ENCODE results near the gene UPP1. TPM values are rescaled to one million over a fixed set of nuclear protein-coding genes. Genes with fewer than 3 reads are reported as not detected.

The UPP1 gene
- polyA plus RNA-seq, 1 donor from 2014 or later: 19.5 TPM

GRCh38 chr7:48074204-48074654 is 14.8 kb upstream of the UPP1 start:
- Histone ChIP-seq H3K9me2 (ENCODE audit: insufficient read depth, low read length) (no peaks in the 10 kb centered on the region), H3K36me3 (ENCODE audit: insufficient read depth, low read length) (no peaks in the 10 kb centered on the region)

GRCh38 chr7:48077423-48077822 is 11.6 kb upstream of the UPP1 start:
- Histone ChIP-seq H2AFZ (ENCODE audit: low read depth, low read length) (no peak overlapping the region), H3K79me2 (replicated peaks; ENCODE audit: insufficient read depth, low read length) (no peaks in the 10 kb centered on the region), H3K9me2 (ENCODE audit: insufficient read depth, low read length) (no peaks in the 10 kb centered on the region), H4K20me1 (ENCODE audit: insufficient read depth) (no peaks in the 10 kb centered on the region), H3F3A (ENCODE audit: insufficient read depth, low read length, poor library complexity, severe bottlenecking) (no peaks in the 10 kb centered on the region), H3K4me2 (ENCODE audit: low read length) (no peak overlapping the region), H3K27me3 (ENCODE audit: insufficient read depth, low read depth, low read length) (no peaks in the 10 kb centered on the region), H3K4me3 (ENCODE audit: low read length) (no peak overlapping the region), H3K9me3 (ENCODE audit: low read length) (no peaks in the 10 kb centered on the region), H3K9ac (ENCODE audit: low read length) (no peak overlapping the region), H3K27ac (ENCODE audit: low read length) (no peak overlapping the region), H3K36me3 (ENCODE audit: insufficient read depth, low read length) (no peaks in the 10 kb centered on the region)
- no peak for TF ChIP-seq POLR2AphosphoS5 (IDR thresholded peaks at IDR 0.05)
- TF ChIP-seq EZH2 (IDR thresholded peaks at IDR 0.05; ENCODE audit: borderline replicate concordance, insufficient read depth, low read length, poor library complexity, severe bottlenecking): no peak

More at GRCh38 chr7:48074204-48074654, 14.8 kb upstream of the UPP1 start:
- no peaks in the 10 kb centered on the region for H3F3A ChIP-seq (ENCODE audit: insufficient read depth, low read length, poor library complexity, severe bottlenecking)
- TF ChIP-seq CTCF (IDR thresholded peaks at IDR 0.05; ENCODE audit: poor library complexity, severe bottlenecking): no peak
- no peak for TF ChIP-seq SMC3 (conservative IDR thresholded peaks at IDR 0.05; ENCODE audit: poor library complexity)
- no peak for TF ChIP-seq EZH2 (IDR thresholded peaks at IDR 0.05; ENCODE audit: borderline replicate concordance, insufficient read depth, low read length, poor library complexity, severe bottlenecking)
- TF ChIP-seq POLR2AphosphoS5 (IDR thresholded peaks at IDR 0.05): no peak
- no peak for TF ChIP-seq EP300 (conservative IDR thresholded peaks at IDR 0.05; ENCODE audit: poor library complexity, severe bottlenecking)
- TF ChIP-seq TAF1 (IDR thresholded peaks at IDR 0.05; ENCODE audit: low read depth): no peak
- TF ChIP-seq MXI1 (conservative IDR thresholded peaks at IDR 0.05; ENCODE audit: poor library complexity, severe bottlenecking): no peak
- no peak for TF ChIP-seq RAD21 (conservative IDR thresholded peaks at IDR 0.05)
- no peak for TF ChIP-seq REST (IDR thresholded peaks at IDR 0.05; ENCODE audit: borderline replicate concordance)
- H3K4me2 ChIP-seq (ENCODE audit: low read length): no peak overlapping the region
- no peaks in the 10 kb centered on the region for H3K9me3 ChIP-seq (ENCODE audit: low read length)
- H4K20me1 ChIP-seq (ENCODE audit: insufficient read depth): no peaks in the 10 kb centered on the region
- H3K9ac ChIP-seq (ENCODE audit: low read length): no peak overlapping the region
- no peaks in the 10 kb centered on the region for H3K79me2 ChIP-seq (replicated peaks; ENCODE audit: insufficient read depth, low read length)
- no peak overlapping the region for H3K27ac ChIP-seq (ENCODE audit: low read length)
- H2AFZ ChIP-seq (ENCODE audit: low read depth, low read length): no peak overlapping the region
- no peak overlapping the region for H3K4me3 ChIP-seq (ENCODE audit: low read length)
- H3K27me3 ChIP-seq (ENCODE audit: insufficient read depth, low read depth, low read length): no peaks in the 10 kb centered on the region
